Measurements from ENCODE around the gene AAK1.

DNA sequence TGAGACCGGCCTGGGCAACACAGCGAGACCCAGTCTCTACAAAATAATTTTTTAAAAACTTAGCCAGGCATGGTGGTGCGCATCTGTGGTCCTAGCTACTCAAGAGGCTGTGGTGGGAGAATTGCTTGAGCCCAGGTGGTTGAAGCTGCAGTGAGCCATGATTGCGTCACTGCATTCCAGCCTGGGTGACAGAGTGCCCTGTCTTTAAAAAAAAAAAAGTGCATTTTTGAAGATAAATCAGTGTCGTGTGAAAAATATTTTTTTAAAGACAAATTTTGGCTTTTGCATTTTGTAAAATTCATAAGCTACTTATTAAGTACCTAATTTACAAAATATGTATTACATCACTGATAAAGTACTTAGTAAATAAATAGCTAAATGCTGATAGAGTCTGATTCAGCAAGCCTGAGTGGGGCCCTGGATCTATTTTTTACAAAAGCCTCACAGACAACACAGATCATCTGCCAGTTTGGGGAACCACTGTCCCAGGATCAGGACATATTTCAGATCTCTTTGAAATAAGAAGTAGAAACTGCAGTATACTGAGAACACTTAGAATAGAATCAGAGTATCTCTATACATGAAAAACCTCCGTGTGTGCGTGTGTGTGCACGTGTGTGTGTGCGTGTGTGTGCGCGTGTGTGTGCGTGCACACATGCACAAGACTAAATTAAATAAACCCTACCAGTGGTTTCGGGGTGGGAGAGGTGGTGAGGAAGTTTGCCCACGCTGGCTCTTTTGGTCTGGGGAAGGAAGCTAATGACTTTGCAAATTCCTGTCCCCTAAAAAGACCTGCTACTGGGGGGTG, 61.6 kb downstream of the AAK1 start:
- TF ChIP-seq EZH2 (IDR thresholded peaks at IDR 0.05; ENCODE audit: insufficient read depth, low read length): no peak
- no peak for TF ChIP-seq CTCF (IDR thresholded peaks at IDR 0.05; ENCODE audit: insufficient read depth, low read depth, low read length)

Measured in astrocyte (in vitro differentiated cells and primary cell).